ENCODE results near the gene ANGEL2. TPM values are rescaled to one million over a fixed set of nuclear protein-coding genes. Genes with fewer than 3 reads are reported as not detected.

Gene ANGEL2
- total and polyA plus RNA-seq, 2 of the 4 experiments (the other 2 are of a cell fraction): 13.4 to 44.1 TPM

DNA sequence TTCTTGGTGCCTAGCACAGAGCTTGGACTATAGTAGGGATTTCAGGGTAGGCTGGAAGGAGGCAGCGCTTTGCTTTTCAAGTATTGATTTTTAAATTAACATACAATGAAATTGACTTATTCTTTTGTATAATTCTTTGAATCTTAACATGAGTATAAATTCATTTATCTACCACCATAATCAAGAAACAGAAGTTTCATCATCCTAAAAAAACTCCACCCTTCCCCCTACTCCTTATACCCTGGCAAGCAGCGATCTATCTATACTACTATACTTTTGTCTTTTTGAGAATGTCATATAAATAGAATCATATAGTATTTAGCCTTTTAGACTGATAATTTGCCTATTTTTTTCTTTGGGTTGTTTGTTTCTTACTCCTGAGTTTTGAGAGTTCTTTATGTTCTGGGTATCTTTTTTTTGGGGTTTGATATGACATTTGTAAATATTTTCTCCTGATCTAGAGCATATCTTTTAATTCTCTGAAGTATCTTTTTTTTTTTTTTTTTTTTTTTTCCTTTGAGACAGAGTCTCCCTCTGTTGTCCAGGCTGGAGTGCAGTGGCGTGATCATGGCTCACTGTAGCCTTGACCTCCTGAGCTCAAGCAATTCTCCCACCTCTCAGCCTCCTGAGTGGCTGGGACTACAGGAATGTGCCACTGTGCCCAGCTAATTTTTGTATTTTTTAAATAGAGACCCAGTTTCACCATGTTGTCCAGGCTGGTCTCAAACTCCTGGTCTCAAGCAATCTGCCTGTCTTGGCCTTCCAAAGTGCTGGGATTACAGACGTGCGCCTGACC is 41.8 kb upstream of the ANGEL2 start:
- ATAC-seq (ENCODE audit: low read depth) (no peak), DNase-seq (no peak)
- Histone ChIP-seq H3K4me1 (ENCODE audit: control insufficient read depth, insufficient read depth, low read length) (no peaks in the 10 kb centered on the region; the same call in 1 of the 2 replicates), H3K9me3 (ENCODE audit: control insufficient read depth, insufficient read depth, low read length) (no peaks in the 10 kb centered on the region), H3K56ac (ENCODE audit: extremely low read depth, insufficient read depth, low read length) (no peak overlapping the region), H2BK120ac (ENCODE audit: low read depth, low read length) (no peak overlapping the region), H4K5ac (ENCODE audit: low read depth, low read length) (no peak overlapping the region), H3K9ac (ENCODE audit: low read depth, low read length) (no peak overlapping the region), H3K4me3 (ENCODE audit: insufficient read depth, low read depth, low read length) (no peak overlapping the region), H2BK5ac (ENCODE audit: low read depth, low read length, poor library complexity, severe bottlenecking) (no peak overlapping the region), H2AFZ (replicated peaks; ENCODE audit: low read length, poor library complexity) (no peak overlapping the region), H3K27me3 (ENCODE audit: control insufficient read depth, insufficient read depth, low read length) (no peaks in the 10 kb centered on the region), H3K18ac (ENCODE audit: low read depth, low read length) (no peak overlapping the region), H3K9me1 (ENCODE audit: insufficient read depth, low read length) (peaks cover 3% of the 10 kb centered on the region; the same call in 1 of the 2 replicates), H3K27ac (ENCODE audit: insufficient read depth, low read length) (no peak overlapping the region), H2AK5ac (ENCODE audit: low read depth, low read length) (no peak overlapping the region), H3K4me2 (ENCODE audit: low read depth, low read length) (no peak overlapping the region), H4K20me1 (ENCODE audit: insufficient read depth, low read length) (peaks cover 28% of the 10 kb centered on the region), H3K4ac (ENCODE audit: low read depth, low read length) (no peak overlapping the region), H3K14ac (replicated peaks; ENCODE audit: low read depth, low read length) (no peak overlapping the region), H3K79me1 (ENCODE audit: low read depth in 1 of 2, low read length in 2 of 2) (peaks cover 11 to 49% of the 10 kb centered on the region in 2 experiments), H3K23ac (ENCODE audit: low read depth, low read length) (no peak overlapping the region), H2BK20ac (ENCODE audit: low read depth, low read length) (no peak overlapping the region), H4K8ac (ENCODE audit: low read depth in 2 of 2, low read length in 2 of 2) (no peak overlapping the region), H2BK15ac (ENCODE audit: low read depth, low read length) (no peak overlapping the region), H4K91ac (ENCODE audit: insufficient read depth, low read depth, low read length) (no peak overlapping the region), H2AK9ac (replicated peaks; ENCODE audit: low read depth, low read length, poor library complexity) (no peak overlapping the region), H3K36me3 (ENCODE audit: control insufficient read depth, insufficient read depth, low read length) (no peaks in the 10 kb centered on the region)
- dilution Hi-C loops (cut with HindIII; ENCODE audit: low sequenced_read_pairs, unreplicated experiment): no loop called here
- BruUV-seq (replicated peaks): no TSS peak
- intact Hi-C loops (cut with micrococcal nuclease): no loop called here
- TF ChIP-seq SMC3 (IDR thresholded peaks at IDR 0.05; ENCODE audit: low read depth, low read length) (no peak), CHD1 (IDR thresholded peaks at IDR 0.05; ENCODE audit: low read depth, low read length) (no peak), MXI1 (IDR thresholded peaks at IDR 0.05; ENCODE audit: borderline replicate concordance, low read depth, low read length) (no peak), MAFK (IDR thresholded peaks at IDR 0.05; ENCODE audit: low read depth, low read length) (no peak), CEBPB (IDR thresholded peaks at IDR 0.05; ENCODE audit: low read depth, low read length) (no peak), FOS (IDR thresholded peaks at IDR 0.05; ENCODE audit: low read depth, low read length) (no peak), NFE2L2 (IDR thresholded peaks at IDR 0.05; ENCODE audit: low read depth, low read length) (no peak), RFX5 (IDR thresholded peaks at IDR 0.05; ENCODE audit: low read depth, low read length) (no peak), RCOR1 (IDR thresholded peaks at IDR 0.05; ENCODE audit: insufficient replicate concordance, low read length) (no peak)
- TF ChIP-seq, protein P1, sequence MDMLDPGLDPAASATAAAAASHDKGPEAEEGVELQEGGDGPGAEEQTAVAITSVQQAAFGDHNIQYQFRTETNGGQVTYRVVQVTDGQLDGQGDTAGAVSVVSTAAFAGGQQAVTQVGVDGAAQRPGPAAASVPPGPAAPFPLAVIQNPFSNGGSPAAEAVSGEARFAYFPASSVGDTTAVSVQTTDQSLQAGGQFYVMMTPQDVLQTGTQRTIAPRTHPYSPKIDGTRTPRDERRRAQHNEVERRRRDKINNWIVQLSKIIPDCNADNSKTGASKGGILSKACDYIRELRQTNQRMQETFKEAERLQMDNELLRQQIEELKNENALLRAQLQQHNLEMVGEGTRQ (IDR thresholded peaks at IDR 0.05; ENCODE audit: low read depth, low read length): no peak
- TF ChIP-seq, protein P2, sequence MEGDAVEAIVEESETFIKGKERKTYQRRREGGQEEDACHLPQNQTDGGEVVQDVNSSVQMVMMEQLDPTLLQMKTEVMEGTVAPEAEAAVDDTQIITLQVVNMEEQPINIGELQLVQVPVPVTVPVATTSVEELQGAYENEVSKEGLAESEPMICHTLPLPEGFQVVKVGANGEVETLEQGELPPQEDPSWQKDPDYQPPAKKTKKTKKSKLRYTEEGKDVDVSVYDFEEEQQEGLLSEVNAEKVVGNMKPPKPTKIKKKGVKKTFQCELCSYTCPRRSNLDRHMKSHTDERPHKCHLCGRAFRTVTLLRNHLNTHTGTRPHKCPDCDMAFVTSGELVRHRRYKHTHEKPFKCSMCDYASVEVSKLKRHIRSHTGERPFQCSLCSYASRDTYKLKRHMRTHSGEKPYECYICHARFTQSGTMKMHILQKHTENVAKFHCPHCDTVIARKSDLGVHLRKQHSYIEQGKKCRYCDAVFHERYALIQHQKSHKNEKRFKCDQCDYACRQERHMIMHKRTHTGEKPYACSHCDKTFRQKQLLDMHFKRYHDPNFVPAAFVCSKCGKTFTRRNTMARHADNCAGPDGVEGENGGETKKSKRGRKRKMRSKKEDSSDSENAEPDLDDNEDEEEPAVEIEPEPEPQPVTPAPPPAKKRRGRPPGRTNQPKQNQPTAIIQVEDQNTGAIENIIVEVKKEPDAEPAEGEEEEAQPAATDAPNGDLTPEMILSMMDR (conservative IDR thresholded peaks at IDR 0.05; ENCODE audit: low read depth, low read length): no peak
- WGBS, 2 experiments (ENCODE audit: extremely low coverage in 2 of 2, insufficient read length in 1 of 2): no CpG with 5 or more reads among the region's 5 CpGs
- ChIA-PET POLR2A (ENCODE audit: unreplicated experiment) (no interaction called here), CTCF (no interaction called here)
- in situ Hi-C loops (cut with MboI; ENCODE audit: low sequenced_read_pairs): no loop called here
